GM18858 (cell line): ENCODE data around the gene ZNF22.

Experiments used
- ATAC-seq: cut with Tn5 transposase; IDR thresholded peaks from one replicate; pipeline ENCODE4 v1.9.1; 2021; ENCODE audit not compliant: unreplicated experiment

ZNF22 gene

GRCh38 chr10:44963772-44964633 is 36.7 kb upstream of the ZNF22 start:
- no peak for ATAC-seq

DNA sequence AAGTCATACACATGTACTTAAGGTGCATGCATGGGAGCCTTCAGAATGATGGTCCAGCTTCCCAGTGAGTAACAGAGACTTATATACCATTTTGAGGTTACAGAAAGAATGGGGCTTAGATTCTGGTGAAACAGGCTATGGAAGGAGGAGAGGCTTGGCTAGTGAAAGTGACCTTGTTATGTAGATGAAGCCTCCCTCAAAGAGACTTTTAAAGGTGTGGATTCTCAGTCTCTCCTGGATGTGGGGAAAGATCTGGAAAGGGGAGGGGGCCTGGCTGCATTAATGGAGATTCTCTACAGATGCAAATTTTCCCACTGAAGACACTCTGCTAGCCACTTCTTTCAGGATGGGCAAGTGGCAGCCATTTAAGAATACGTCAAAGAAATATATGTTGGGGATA is 35.6 kb upstream of the ZNF22 start:
- no peak for ATAC-seq

DNA sequence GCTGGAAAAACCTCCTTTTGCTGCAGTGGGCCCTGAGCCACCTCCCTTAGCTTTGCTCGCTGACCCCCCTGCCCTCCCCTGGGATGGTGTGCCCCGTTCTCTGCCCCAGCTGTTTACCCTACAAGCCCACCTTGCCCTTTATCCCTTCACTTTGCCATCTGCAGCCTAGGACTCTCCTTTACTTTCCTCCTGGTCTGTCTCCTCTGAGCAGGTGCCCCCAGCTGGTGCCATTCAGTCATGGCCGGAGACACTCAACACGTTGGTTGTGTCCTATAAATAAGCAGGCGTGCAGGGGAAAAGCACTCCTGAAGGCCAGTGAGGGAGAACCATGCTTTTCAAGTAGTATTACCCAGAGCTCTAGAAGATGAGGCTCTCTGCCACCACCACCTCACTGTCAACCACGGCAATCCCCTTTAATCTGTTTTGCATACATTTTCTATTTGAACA is 35.0 kb upstream of the ZNF22 start:
- peak; percentile 30 for ATAC-seq

GRCh38 chr10:44966129-44966815 is 34.5 kb upstream of the ZNF22 start:
- peak; percentile 15 for ATAC-seq

DNA sequence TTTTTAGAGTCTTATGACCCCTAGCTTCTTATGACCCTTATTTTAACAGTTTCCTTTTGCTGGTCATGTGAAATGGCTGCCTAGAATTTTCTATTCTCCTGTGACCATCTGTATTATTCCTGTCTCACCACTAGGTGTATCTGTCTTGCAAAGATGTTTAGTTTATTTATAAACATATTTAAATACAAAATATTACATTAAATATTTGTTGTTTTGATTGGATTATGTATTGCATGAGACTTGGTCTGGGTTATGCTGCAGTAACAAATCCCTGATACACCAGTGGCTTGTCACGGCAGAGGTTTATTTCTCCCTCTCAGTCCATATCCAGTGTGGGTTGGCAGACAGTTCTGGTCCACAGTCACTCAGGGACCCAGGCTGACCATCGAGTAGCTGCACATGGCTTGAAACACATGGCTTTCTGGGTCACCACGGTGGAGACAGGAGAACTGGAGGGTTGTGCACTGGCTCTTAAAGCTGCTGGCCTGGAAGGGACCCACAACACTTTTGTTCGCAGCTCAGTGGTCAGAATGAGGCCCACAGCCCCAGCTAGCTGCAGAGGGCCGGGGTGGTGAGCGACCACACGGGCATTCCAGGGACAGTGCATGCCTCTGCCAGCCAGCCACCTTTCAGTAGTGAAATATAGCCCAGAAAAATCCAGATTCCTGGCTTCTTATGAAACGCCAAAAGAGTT is 33.8 kb upstream of the ZNF22 start:
- ATAC-seq, result no peak

DNA sequence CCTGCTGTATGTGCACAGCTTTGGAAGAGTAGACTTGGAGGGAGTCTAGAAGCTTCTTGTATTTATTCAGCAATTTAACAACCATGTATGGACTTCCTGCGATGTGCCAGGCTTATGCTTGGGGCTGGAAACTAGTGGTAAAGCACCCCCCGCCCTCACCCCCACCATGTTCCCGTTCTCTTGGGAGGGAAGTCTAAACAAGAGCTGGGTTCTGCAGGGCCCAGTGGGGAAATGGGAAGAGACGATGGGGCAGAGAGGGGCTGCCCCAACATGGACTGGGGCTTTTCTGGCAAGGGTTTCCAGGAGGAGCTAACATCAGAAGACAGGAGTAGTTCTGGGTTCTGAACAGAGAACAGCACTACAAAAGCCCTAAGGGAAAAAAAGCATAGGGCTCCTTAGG is 33.1 kb upstream of the ZNF22 start:
- ATAC-seq, result no peak

- ATAC-seq, result no peak
Observed at GRCh38 chr10:44968091-44968490, 32.6 kb upstream of the ZNF22 start.

- no peak for ATAC-seq
Observed at GRCh38 chr10:44968500-44969400, 32.0 kb upstream of the ZNF22 start.

- no peak for ATAC-seq
Observed at GRCh38 chr10:44969854-44970253, 30.9 kb upstream of the ZNF22 start.

- no peak for ATAC-seq
Observed at GRCh38 chr10:44970812-44971395, 29.8 kb upstream of the ZNF22 start.

- no peak for ATAC-seq
Observed at GRCh38 chr10:44971434-44971833, 29.3 kb upstream of the ZNF22 start.

DNA sequence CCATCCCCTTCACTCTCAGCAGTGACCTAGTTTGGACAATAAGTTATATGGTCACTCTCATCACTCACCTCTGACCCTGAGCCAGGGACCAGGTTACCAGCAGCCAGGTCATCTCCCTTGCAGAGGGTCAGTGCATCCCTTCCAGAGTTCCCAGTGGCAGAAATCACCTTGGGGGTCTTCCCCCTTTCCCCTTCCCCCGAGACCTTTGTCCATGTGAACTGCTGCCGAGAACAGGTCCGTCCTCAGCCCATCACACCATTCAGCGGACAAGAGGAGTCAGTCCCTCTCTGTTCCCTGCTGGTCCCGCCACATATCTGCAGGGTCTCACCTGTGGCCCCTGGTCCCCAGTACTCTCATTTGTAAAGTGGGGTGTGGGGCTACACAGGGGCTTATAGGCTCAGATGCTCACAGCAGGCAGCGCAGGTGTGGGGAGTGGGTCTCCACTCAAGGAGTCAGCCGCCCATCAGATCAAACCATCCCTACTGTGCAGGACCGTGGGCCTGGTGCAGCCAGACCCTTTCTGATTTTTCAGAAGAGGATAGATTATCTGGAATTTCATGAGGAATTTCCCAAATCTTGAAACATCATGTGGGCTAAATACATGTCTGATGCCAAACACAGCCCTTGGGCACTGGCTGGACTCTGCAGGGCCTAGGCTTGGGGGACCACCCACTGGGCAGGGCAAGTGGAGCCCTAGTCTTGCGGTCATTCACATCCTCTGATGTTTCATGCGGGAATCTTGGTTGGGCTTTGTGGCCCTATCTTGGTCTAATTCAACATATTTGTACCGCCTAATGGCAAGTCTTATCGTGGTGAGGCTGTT is 28.6 kb upstream of the ZNF22 start:
- no peak for ATAC-seq

DNA sequence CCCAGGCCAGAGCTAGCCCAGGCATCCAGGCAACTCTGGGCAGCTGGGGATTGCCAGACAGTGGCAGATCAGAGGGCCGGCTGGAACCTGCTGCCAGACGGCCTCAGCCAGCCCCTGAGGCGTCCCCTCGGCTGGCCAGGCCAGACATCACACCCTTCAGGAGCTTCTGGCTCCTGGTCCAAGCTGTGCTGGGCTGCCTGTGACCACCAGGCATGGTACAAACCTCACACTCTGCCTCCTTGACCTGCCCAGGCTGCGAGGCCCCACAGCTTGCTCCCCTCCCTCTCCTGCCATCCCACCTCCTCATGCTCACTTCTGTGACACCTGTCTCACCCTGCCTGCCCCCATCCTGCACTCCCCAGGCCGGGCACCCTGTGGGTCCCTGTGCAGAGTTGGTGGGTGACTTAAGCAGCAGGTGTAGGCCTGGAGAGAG is 27.8 kb upstream of the ZNF22 start:
- no peak for ATAC-seq

DNA sequence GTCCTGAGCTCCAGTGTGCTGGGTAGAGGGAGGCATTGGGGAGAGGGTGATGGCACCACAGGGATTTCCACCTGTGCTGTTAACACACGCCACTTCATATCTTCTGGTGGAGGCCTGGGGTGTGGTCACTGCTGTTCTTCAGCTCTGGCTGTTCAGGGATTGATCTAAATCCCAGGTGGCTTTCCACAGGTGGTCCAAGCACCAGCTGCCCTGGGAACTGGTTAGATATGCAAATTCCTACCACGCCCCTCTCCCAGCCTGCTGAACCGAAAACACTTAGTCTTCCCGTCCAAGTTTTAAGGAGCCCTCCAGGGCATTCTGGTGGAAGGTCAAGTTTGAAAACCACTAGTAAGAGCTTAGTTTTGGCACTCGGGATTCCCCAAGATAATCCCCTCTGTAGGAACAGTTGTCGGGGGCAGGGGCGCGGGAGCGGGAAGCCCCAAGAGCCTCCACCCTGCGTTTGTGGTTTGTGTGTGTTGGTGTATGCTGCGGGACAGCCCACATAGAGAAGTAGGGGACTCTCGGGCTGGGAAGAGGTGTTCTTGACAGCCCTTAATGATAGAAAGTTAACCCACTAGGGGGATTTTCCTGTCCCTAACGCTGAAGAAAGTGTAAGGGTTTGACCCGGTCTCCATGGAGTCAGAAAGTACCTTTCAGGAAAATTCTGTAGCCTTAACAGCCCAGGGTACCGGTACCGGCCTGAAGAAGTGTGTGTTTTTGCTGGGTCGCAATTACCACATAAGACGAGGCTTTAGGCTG is 27.2 kb upstream of the ZNF22 start:
- ATAC-seq, result no peak

GRCh38 chr10:44974082-44974627 is 26.6 kb upstream of the ZNF22 start:
- no peak for ATAC-seq

DNA sequence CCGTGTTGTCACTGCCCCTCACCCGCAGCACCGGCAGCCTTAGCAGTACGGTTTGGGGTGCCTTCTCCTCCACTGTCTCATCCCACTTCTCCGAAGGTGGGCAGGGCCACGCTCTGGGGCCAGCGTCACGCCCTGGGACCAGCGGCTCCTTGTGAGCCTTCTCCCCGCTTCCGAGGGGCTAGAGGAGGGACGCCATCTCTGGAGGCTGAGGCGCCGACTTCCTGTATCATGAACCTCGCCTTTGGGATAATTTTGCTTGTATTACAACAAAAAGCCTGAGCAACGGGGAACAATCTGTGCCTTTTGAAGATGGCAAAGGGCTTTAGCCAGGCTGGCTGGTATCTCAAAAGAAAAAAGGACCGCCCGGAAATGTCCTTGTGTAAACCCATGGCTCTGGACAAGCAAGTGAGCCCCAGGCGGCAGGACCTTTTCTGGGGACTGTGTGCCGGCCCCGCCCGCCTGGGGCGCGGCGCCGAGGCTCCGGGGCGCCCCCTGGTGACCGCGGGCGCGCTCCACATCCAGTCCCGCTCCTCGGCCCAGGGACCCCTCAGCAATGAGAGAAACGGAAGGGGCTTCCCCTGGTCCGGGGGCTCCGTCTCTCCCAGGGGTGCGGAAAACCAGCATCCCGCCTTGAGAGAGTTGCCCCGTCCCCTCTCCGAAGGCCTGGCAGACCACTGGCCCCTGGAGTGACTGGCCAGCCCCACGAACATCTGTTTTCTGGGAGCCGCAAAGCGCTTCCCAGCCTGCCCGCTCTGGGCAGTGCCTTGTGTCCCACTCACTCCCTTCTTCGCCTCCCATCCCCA is 25.9 kb upstream of the ZNF22 start:
- peak; percentile 53 for ATAC-seq

GRCh38 chr10:44975431-44976331 is 25.0 kb upstream of the ZNF22 start:
- no peak for ATAC-seq
